Middle frontal gyrus (tissue), 1 donor: ENCODE data around the gene NFIX.
"Not testable (repeated sequence)": the region's sequence is repeated elsewhere in the genome, so short reads cannot be mapped to it uniquely, and the experiment has no call there.

Experiments
- DNase-seq: peaks from one replicate; pipeline ENCODE4 v3.0.0-alpha.2; 2015; ENCODE audit warnings: low spot score; ENCODE audit errors: extremely low spot score

NFIX gene

DNA sequence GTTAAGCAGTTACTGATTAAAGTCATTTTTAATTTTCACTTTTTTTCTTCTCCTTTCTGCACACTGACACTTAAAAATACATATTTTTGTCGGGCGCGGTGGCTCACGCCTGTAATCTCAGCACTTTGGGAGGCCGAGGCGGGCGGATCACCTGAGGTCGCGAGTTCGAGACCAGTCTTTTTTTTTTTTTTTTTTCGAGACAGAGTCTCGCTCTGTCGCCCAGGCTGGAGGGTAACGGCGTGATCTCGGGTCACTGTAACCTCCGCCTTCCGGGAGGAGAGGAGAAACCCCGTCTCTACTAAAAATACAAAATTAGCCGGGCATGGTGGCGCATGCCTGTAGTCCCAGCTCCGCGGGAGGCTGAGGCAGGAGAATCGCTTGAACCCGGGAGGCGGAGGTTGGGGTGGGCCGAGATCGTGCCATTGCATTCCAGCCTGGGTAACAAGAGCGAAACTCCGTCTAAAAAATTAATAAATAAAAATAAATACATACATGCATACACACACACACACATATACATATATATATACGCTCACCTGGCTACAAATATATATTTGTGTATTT is 37.8 kb upstream of the NFIX start:
- not testable (repeated sequence) for DNase-seq

DNA sequence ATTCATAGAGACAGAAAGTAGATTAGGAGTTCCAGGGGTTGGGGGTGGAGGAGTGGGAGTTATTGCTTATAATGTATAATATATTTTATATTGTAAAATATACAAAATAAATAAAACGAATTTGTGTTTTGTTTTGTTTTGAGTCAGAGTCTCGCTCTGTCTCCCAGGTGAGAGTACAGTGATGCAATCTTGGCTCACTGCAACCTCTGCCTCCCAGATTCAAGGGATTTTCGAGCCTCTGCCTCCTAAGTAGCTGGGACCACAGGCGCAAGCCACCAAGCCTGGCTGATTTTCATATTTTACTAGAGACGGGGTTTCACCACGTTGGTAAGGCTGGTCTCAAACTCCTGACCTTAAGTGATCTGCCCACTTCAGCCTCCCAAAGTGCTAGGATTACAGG is 35.8 kb upstream of the NFIX start:
- no peak for DNase-seq

DNA sequence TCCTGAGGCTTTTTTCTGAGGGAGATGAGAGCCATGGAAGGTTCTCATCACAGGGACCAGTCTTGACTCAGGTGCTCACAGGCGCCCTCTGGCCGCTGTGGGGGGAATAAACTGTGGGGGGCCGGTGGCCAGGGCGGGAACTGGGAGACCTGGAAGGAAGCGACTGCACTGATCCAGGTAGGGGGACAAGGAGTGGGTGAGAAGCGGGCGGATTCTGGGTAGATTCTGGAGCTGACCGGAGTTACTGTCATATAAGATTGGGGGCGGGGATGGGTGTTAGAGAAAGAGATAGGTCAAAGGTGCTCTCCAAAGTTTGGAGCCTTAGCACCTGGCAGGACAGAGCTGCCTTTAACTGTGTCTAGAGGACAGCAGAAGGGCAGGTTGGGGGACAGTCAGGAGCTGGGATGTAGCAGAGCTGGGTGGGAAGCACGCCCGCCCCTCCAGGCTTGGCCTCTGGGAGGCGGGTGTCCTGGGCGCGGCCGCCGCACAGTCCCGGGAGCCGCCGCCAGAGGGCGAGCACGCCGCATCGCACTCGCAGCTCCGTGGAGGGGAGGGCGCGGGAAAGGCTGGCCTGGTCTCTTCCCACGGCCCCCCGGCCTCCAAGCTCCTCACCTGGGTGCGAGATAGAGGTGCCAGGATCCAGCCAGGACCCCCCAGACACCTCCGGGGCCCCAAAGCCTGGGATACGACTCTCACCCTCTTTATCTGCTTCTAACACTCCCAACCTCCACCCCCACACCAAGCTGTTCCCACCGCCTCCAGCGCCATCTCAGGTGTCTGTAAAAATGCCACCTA is 30.1 kb upstream of the NFIX start:
- peak; percentile 40 for DNase-seq

DNA sequence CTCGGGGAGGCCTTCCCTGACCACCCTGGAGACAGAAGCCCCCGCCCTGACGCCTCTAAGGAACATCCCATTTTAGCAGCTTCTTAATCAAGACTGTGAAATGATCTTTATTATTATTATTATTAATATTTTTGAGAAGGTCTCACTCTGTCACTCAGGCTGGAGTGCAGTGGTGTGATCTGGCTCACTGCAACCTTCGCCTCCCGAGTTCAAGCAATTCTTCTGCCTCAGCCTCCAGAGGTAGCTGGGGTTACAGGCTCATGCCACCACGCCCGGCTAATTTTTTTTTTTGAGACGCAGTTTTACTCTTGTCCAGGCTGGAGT is 29.5 kb upstream of the NFIX start:
- DNase-seq: no peak

DNA sequence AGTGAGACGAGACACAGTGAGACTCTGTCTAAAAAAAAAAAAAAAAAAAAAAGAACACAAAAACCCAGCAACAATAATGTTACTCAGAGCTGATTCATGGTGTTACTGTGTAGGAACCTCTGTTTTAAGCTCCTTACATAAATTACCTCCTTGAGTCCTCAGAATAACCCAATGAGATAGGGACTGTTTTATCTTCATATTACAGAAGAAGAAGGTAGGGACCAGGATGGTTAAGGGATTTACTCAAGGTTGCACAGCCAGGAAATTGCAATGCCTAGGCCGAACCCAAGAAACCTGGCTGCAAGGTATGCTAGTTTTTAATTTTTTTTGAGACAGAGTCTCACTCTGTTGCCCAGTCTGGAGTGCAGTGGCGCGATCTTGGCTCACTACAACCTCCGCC is 27.4 kb upstream of the NFIX start:
- no peak for DNase-seq

DNA sequence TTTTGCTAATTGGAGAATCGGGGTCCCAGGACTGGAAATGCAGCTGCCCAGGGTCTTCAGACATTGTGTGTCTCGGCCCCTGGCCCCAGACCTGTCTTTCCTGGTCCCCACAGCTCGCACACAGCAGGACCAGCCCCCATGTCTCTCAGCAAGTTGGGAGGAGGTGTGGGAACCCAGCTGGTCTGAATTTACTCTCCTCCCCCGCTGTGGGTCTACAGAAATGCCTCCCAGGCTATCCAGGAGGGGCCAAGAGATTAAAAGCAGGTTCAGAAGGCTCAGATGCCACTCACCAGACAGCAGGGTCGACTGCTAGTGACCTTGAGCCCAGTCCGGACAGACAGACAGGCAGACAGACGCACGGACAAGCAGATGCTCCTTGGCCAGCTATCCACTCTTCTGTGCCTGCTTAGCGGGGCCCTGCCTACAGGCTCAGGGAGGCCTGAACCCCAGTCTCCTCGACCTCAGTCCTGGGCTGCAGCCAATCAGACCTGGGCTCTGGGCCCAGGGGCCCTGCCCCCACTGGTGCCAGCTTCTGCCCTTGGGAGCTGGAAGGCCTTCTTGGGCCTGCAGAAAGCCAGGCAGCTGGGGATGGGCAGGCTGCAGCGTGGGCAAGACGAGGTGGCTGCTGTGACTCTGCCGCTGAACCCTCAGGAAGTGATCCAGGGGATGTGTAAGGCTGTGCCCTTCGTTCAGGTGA is 25.8 kb upstream of the NFIX start, which contains the start of gene DAND5:
Gene DAND5, plus strand, starts transcription at position 285 of the 697 bp plus-strand sequence. Its CDS starts 85 bp downstream, at position 370.
- DNase-seq: no peak

DNA sequence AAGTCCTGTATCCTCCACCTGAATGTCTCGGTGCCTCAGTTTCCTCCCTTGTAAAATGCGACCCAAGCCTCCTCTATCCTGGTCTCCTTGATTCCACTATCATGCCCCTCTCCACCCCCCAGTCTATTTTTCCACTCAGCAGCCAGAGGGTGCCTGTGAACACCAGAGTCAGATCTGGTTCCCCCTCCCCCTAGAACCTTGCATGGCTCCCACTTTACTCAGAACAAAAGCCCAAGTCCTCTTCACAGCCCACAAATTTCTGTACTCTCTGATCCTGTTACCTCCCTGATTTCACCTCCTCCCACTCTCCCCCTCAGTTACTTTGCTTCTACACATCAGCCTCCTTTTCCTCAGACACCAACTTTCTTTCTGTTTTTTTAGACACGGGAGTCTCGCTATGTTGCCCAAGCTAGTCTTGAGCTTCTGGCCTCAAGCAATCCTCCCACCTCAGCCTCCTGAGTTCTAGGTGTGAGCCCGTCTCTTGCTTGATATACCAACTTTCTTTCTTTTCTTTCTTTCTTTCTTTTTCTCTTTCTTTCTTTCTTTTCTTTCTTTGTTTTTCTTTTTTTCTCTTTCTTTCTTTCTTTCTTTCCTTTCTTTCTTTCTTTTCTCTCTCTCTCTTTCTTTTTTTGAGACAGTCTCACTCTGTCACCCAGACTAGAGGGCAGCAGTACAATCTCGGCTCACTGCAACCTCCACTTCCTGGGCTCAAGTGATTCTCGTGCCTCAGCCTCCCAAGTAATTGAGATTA is 25.0 kb upstream of the NFIX start:
- no peak for DNase-seq

DNA sequence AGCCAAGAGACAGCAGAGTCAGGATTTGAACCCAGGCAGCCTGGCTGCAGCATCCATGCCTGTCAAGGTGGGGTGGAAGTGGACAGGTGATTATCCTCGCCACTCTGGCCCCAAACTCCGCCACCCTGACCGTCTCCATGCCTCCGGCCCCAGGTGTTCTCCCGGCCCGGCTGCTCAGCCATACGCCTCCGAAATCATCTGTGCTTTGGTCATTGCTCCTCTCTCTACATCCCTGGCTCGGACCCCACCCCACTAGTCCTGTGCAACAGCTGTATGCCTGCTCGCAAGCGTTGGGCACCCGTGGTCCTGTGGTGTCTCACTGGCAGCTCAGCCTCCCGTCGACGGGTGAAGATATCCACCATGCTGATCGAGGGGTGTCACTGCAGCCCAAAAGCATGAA is 22.0 kb upstream of the NFIX start:
- DNase-seq: no peak

DNA sequence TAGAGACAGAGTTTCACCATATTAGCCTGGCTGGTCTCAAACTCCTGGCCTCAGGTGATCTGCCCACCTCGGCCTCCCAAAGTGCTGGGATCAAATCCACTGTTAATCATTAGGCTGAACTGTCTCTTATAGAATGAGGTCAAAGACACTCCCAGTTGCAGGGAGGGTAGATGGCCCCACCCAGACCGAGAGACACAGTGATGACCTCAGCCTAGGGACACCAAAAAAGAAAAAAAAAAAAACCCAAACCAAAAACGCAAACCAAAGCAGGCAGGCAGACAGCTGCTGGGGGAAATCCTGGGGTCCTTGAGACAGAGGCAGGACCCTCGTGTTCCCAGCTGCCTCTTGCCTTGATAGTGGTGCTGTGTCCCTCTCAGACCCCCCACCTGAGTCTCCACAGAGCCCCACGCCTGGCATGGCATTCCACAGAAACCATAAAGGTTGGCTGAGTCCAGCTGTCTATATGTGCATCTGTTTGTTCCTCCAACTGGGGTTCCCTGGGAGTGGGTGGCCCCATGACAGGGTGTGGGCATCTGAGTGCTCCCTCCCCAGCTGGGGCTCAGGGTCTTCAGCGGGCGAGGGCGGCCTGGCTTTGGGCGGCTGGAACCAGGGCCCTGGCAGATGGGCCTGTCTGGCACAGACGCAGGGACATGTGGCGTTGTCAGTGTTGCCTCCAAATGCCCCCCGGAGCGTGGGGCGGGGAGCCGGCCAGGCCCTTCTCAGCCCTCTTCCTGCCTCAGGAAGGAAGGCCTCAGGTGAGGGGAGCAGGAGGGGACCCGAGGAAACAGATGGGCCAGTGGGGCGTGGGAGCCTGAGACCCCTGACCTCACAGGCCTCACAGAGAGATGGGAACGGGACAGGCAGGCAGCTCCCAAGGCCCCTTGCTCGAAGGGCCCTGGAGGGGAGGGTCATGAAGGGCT is 20.7 kb upstream of the NFIX start:
- DNase-seq: no peak

DNA sequence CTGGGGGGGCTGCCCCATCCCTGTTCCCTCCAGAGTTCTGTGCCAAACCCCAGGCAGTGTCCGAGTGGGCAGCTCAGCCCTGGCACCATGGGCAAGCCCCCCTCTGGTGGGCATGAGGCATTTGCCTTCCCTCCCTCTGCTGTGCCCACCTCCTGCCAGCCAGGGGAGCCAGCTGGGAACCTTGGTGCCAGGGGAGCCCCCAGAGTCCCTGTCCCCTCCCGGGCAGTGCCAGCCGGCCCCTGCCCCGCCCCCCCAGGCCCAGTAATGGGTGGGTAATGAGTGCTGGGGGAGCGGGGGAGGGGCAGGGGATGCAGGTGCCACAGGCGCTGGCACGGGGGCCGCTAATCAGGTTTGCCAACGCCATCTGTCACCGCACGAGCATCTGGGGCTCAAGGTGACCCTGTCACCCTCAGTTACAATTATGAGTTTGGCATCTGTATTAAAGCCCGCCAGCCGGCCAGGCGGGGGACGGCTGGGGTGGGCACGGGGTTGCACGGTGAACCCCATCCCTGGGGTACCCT is 20.0 kb upstream of the NFIX start:
- DNase-seq: no peak

DNA sequence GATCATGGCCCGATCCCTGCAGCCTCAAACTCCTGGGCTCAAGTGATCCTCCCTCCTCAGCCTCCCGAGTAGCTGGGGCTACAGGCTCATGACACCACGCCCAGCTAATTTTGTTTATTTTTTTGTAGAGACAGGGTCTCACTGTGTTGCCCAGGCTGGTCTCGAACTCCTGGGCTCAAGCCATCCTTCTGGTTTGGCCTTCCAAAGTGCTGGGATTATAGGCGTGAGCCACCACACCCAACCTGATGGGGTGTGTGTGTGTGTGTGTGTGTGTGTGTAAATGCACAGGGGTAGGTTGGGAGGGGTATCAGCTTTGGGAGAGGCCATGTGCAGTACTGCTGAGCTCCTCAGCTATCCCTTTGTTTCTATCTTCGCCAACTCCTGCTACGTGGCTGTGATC is 19.2 kb upstream of the NFIX start:
- DNase-seq: not testable (repeated sequence)

DNA sequence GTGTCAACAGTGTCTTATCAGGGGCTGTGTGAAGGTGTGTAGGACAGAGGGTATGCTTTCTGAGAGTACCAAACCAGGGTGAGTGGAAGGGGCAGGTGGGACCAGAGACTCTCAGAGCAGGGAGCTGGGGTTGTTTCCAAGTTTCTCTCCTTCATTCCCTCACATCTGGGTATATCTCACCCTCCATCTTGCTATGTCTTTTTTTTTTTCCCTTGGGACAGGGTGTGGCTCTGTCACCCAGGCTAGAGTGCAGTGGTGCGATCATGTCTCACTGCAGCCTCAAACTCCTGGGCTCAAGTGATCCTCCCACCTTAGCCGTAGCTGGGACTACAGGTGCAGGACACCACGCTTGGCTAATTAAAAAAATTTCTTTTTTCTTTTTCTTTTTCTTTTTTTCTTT is 15.3 kb upstream of the NFIX start:
- DNase-seq: no peak

DNA sequence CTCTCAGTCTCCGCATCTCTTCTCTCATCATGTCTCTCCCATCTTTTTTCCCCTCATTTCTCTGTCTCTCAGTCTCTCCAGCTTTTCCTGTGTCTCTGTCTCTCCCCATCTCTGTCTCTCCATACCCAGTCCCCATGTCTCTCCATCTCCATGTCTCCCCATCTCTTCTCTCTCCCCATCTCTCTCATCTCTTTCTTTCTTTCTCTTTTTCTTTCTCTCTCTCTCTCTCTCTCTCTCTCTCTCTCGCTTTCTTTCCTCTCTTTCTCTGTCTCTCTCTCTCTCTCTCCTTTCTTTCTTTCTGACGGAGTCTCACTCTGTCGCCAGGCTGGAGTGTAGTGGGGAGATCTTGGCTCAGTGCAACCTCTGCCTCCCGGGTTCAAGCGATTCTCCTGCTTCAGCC is 12.6 kb upstream of the NFIX start:
- no peak for DNase-seq

DNA sequence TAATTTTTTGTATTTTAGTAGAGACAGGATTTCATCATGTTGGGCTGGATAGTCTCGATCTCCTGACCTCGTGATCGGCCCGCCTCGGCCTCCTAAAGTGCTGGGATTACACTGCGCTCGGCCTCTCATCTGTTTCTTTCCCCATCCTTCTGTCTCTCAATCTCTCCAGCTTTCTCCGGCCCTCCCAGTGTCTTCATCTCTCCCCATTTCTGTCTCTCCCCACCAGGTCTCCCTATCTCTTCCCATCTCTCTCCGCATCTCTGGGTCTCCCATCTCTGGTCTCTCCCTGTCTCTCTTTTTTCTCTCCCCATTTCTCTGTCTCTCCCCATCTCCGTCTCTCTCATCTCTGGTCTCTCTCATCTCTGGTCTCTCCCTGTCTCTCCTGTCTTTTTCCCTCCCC is 12.2 kb upstream of the NFIX start:
- DNase-seq: no peak

DNA sequence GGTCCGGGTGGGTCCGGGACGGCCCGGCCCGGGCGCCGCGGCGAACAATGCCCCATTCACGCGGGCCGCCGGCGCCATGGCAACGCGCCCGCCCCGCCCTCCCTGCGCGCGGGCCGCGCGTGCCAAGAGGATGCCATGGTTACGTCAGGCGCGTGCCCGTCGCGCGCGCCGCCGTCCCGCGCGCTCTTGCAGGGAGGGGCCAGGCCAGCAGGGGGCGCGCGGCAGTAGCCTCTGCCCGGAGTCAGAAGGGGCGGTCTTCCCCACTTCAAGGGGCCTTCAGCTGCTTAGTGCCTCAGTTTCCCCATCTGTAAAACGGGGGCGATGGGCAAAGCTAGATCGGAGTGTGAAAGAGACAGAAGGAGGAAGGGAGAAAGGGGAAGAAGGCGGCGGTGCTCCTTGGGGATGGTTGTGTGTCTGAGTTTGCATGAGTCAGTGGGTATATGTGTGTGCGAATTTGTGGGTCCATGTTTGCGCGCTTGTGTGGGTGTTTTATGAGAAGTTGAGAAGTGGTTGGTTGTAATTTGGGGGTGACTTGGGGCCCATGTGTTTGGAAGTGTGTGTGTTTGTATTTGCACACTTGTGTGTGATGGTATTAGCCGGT is 11.6 kb upstream of the NFIX start:
- DNase-seq: peak; percentile 79

DNA sequence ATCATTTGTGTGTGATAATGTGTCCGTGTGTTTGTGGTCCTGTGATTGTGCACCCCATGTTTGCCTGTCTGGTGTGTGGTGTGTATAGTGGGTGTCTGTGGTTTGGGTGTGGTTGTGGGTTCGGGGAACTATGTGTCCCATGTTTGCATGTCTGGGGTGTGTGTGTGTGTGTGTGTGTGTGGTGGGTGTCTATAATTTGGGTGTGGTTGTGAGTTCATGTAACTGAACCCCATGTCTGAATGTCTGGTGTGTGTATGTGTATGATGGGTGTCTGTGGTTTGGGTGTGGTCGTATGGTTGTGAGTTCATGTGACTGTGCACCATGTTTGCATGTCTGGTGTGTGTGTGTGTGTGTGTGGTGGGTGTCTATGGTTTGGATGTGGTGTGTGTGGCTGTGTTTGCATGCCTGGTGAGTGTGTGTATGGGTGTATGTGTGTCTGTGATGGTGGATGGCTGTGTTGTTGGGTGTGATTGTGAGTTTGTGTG is 11.1 kb upstream of the NFIX start:
- DNase-seq: no peak

DNA sequence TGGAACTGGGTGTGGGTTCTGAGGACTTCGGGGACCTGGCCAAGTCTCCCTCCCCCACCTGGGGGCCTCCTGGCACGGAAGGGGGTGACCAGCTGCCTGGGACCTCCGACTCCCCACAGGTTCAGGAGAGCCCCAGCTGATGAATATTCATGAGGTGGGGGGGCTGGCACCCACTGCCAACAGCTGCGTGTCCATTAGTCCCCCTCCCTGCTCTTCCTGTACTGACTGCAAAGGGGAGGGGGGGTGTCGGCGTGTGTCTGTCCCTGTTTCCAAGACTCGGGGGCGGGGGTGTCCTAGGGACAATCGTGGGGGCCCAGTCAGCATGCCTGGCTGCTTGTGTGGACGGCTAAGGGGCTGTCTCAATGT is 10.6 kb upstream of the NFIX start:
- no peak for DNase-seq

DNA sequence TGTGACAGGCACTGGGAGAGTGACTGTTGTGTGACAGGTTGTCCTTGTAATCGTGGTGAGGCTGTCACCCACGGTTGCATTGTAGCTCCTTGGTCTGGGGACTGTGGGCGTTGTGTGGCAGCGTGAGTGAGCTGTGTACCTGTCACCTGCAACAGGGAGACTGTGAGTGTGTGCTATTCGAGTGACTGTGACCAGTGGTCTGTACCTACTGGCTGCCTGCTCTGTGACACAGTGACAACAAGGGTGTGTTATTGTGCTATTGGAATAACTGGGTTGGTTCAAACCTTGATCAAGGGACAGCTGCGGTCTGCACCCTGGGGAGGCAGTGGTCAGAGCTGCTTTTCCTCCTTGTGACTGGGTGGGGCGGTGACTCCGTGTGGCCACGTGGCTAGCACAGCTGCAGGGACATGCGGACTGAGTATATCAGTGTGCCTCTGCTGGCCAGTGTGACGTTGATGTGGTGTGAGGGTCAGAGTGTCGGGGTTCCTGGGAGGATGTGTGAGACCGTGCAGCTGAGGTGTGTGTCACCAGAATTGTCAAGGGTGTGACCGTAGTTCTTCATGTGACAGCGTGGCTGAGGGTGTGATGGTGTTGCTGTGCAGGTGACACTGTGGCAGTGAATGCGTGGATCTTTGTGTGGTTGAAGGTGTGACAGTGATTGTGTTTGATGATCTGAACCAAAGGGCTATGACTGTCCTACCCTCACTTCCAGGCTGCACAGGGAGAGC is 10.1 kb upstream of the NFIX start:
- DNase-seq: peak; percentile 58

DNA sequence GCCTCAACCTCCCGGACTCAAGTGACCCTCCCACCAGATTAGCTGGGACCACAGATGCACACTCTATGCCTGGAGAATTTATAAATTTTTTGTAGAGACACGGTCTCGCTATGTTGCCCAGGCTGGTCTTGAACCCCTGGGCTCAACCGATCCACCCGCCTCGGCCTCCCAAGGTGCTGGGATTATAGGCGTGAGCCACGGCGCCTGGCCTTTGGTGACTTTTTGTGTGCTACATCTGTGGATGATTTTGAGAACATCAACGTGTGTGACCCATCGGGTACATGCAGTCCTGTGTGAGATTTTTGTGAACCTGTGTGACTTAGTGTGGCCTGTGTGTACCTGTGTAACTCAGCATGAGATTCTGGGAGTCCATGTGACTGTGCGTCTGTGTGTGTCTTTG is 8.5 kb upstream of the NFIX start:
- DNase-seq: no peak

DNA sequence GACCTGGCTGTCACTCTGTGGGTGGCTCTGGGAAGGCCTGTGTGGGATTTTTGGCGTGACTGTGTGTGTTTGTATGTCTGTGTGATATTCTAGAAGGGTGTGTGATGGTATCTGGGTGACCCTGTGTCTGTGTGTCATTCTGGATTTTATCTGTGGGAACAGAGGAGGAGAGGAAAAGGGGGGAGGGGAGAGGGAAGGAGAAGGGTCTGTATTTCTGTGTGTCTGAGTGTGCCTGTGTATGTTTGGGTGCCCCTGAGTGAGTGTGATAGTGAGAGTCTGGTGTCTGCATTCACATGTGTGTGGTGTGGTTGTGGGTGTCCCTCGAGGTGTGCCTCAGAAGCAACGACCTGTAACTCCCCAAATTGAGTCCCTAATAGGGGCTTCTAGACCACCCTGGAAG is 8.1 kb upstream of the NFIX start:
- DNase-seq: no peak
